ENCODE measurements around the gene ABHD15. TPM values are rescaled to one million over a fixed set of nuclear protein-coding genes. Genes with fewer than 3 reads are reported as not detected.

ABHD15 gene
- total and polyA plus RNA-seq, 2 donors (not counting 1 experiment from before 2014, with no cell fraction given), result 10.9 to 44.1 TPM

DNA sequence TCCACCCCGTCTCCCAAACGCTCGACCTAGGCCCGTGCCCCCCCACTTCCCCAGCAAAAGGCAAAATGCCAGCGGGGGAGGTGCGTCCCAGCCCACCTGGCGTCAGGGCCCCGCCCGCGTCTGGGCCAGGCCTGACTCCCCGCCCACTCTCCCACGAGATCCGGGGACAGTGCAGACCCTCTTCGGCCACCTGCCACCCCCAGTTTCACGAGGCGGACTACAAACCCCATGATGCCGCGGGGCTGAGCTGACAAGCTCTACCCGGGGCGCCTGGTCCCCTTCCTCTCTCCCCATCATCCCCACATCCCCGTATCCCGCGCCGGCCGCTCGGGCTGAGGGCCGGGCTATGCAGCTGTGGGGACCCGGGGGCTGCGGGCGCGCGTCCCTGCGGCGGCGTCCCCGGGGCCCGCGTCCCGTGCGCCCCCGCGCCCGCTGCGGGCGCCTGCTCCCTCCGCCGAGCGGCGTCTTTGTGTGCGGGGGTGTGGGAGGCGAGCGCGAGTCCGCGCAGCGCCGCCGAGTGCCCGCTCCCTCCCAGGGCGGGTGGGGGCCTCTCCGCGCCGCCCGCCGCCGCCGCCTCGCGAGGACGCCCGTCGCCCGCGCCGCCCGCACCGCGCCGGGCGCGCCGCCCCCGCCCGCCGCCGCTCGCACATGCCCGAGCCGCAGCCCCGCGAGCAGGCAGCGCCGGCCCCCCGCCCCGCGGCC, 26.2 kb upstream of the ABHD15 start, which contains the start of gene ANKRD13B:
TSS of gene ANKRD13B (plus strand) at position 283 of the 702 bp plus-strand sequence. CDS start 490 bp downstream, outside the sequence.
- peaks cover 0 to 2% (median 0%) of the 10 kb centered on the region in 3 donors for H3K9me3 ChIP-seq (ENCODE audit: control extremely low read depth in 1 of 3, control insufficient read depth in 2 of 3, insufficient read depth in 1 of 3, low read length in 2 of 3)
- H3K4me1 ChIP-seq (ENCODE audit: control insufficient read depth in 2 of 2, insufficient read depth in 2 of 2, low read length in 2 of 2), result peaks cover 43 to 50% of the 10 kb centered on the region in 2 donors
- H3K4me3 ChIP-seq (ENCODE audit: control extremely low read depth in 1 of 5, extremely low read depth in 1 of 5, insufficient read depth in 1 of 5, low read depth in 2 of 5, low read length in 4 of 5), result peak within 1 kb of the TSS in 4 of 5 experiments; percentile 45 to 72 (median 62)
- H2AFZ ChIP-seq (ENCODE audit: insufficient read depth, low read depth, low read length, poor library complexity, severe bottlenecking), result peak within 1 kb of the TSS; percentile 99
- no peaks in the 10 kb centered on the region for H3K9me3 Mint-ChIP-seq (ENCODE audit: insufficient read depth)
- WGBS (ENCODE audit: insufficient coverage), result under 1% methylated on average over 96 of the region's 96 CpGs
- intact Hi-C loops (cut with micrococcal nuclease), result loop anchor here (5.0 kb wide), 1 partner anchor 169 kb away; no protein-coding TSS in a partner anchor
- POLR2A ChIA-PET, result interaction anchor here (0.6 to 3.0 kb wide), 4 partner anchors 8 to 25 kb away, joined by 3 to 18 read pairs (median 4); partner anchors contain the start of gene TP53I13
- H3K9ac ChIP-seq (ENCODE audit: low read length), result peak within 1 kb of the TSS; percentile 85
- peaks cover 20% of the 10 kb centered on the region for H3K79me2 ChIP-seq (ENCODE audit: control insufficient read depth, insufficient read depth, low read length)
- peaks cover 42% of the 10 kb centered on the region for H3K4me1 Mint-ChIP-seq
- peak within 1 kb of the TSS; percentile 99 for H3K4me2 ChIP-seq (replicated peaks; ENCODE audit: low read depth, low read length, poor library complexity, severe bottlenecking)
- H3K36me3 ChIP-seq (replicated peaks in 1 of 2; ENCODE audit: control extremely low read depth in 1 of 2, control insufficient read depth in 1 of 2, extremely low read depth in 1 of 2, insufficient read depth in 2 of 2, low read length in 1 of 2), result no peaks in the 10 kb centered on the region
- TF ChIP-seq EZH2 (IDR thresholded peaks at IDR 0.05; ENCODE audit: borderline replicate concordance, insufficient read depth, low read depth, low read length, poor library complexity, severe bottlenecking), result no peak
- no peak for TF ChIP-seq CTCF (IDR thresholded peaks at IDR 0.05)
- peak; percentile 63 for DNase-seq
- no peak for ATAC-seq (ENCODE audit: low read depth)
- peaks cover 0 to 7% (median 2%) of the 10 kb centered on the region in 4 experiments for H3K27me3 ChIP-seq (replicated peaks in 1 of 4; ENCODE audit: control extremely low read depth in 1 of 4, control insufficient read depth in 3 of 4, insufficient read depth in 4 of 4, low read length in 3 of 4)
- no peak within 1 kb of the TSS for H3K27ac ChIP-seq (ENCODE audit: low read length in 2 of 2)
- H4K20me1 ChIP-seq (ENCODE audit: control insufficient read depth, insufficient read depth, low read length, poor library complexity, severe bottlenecking), result peaks cover 6% of the 10 kb centered on the region
- CTCF ChIA-PET, result interaction anchor here (1.1 to 4.7 kb wide), 17 partner anchors 9 to 448 kb away, joined by 3 to 126 read pairs (median 9); partner anchors contain the start of genes ABHD15 and TP53I13
- H3K27me3 Mint-ChIP-seq, result no peaks in the 10 kb centered on the region
- peak within 1 kb of the TSS; percentile 91 for H3K4me3 Mint-ChIP-seq
- H3K27ac Mint-ChIP-seq, result peak within 1 kb of the TSS; percentile 46

All from B cell (primary cell).